CD14-positive monocyte (primary cell): Measurements from ENCODE around the gene SNX2. TPM values are rescaled to one million over a fixed set of nuclear protein-coding genes. Genes with fewer than 3 reads are reported as not detected.

ENCODE experiments used
- DNase-seq, 3 donors: peaks; one replicate each; pipeline ENCODE4 v3.0.0-alpha.2; 2011 to 2022
- H2AFZ ChIP-seq: 2 replicates; pipeline ENCODE4 v1.6.0; 2012; ENCODE audit warnings: mild to moderate bottlenecking, low read depth, low read length, inconsistent platforms; ENCODE audit not compliant: insufficient read depth, poor library complexity, severe bottlenecking
- H3K27ac ChIP-seq, 2 donors: 1 replicate in 1 of 2; 2 replicates in 1 of 2; pipeline ENCODE4 v1.5.1; 2012 to 2013; ENCODE audit warnings: low read length in 2 of 2, control low read depth in 1 of 2, inconsistent platforms in 1 of 2, low read depth in 1 of 2, mild to moderate bottlenecking in 1 of 2
- H3K27me3 ChIP-seq, 2 donors: one replicate each; pipeline versions ENCODE4 v1.6.0 to v1.6.1; 2011 to 2013; ENCODE audit warnings: low read length in 2 of 2; ENCODE audit not compliant: control insufficient read depth in 2 of 2, insufficient read depth in 2 of 2
- H3K36me3 ChIP-seq, 2 donors: replicated peaks in 1 of 2; 1 replicate in 1 of 2; 2 replicates in 1 of 2; pipeline versions ENCODE4 v1.5.1 to v1.6.1; 2012 to 2013; ENCODE audit warnings: low read length in 2 of 2, control low read depth in 1 of 2, inconsistent platforms in 1 of 2, mild to moderate bottlenecking in 1 of 2; ENCODE audit not compliant: insufficient read depth in 2 of 2, control insufficient read depth in 1 of 2
- H3K4me1 ChIP-seq, 2 donors: 1 replicate in 1 of 2; 2 replicates in 1 of 2; pipeline versions ENCODE4 v1.5.1 to v1.6.1; 2012 to 2013; ENCODE audit warnings: low read length in 2 of 2, control low read depth in 1 of 2, inconsistent platforms in 1 of 2, mild to moderate bottlenecking in 1 of 2, moderate library complexity in 1 of 2; ENCODE audit not compliant: insufficient read depth in 2 of 2, control insufficient read depth in 1 of 2
- H3K4me2 ChIP-seq: replicated peaks from 2 replicates; pipeline ENCODE3; 2012; ENCODE audit warnings: low read length, moderate library complexity, mild to moderate bottlenecking; ENCODE audit not compliant: poor library complexity, severe bottlenecking; ENCODE audit errors: extremely low read depth
- H3K4me3 ChIP-seq, 3 experiments: fragments of 200-600 bp in 1 of 3; sonication (generic) in 1 of 3; replicated peaks in 1 of 3; 1 replicate in 2 of 3; 2 replicates in 1 of 3; pipeline ENCODE4 v1.5.1; 2011 to 2013; ENCODE audit warnings: low read length in 3 of 3, mild to moderate bottlenecking in 3 of 3, control low read depth in 2 of 3, low read depth in 2 of 3, inconsistent platforms in 1 of 3, moderate library complexity in 1 of 3
- H3K79me2 ChIP-seq: 2 replicates; pipeline ENCODE4 v1.6.0; 2012; ENCODE audit warnings: mild to moderate bottlenecking, control low read depth, inconsistent platforms, low read length, moderate library complexity; ENCODE audit not compliant: insufficient read depth
- H3K9ac ChIP-seq: 2 replicates; pipeline ENCODE4 v1.6.0; 2017; ENCODE audit warnings: low read length, mild to moderate bottlenecking; ENCODE audit not compliant: insufficient read depth, poor library complexity, severe bottlenecking
- H3K9me3 ChIP-seq, 2 donors: replicated peaks in 1 of 2; 1 replicate in 1 of 2; 2 replicates in 1 of 2; pipeline versions ENCODE4 v1.5.1 to v1.6.1; 2012 to 2013; ENCODE audit warnings: low read length in 2 of 2, control low read depth in 1 of 2; ENCODE audit not compliant: control insufficient read depth in 1 of 2, insufficient read depth in 1 of 2
- H4K20me1 ChIP-seq: 2 replicates; pipeline ENCODE4 v1.6.0; 2012; ENCODE audit warnings: mild to moderate bottlenecking, low read length, control low read depth, moderate library complexity; ENCODE audit not compliant: insufficient read depth
- H3K27ac Mint-ChIP-seq, 7 donors: one replicate each; pipeline ENCODE4 v1.8.0; 2020; ENCODE audit warnings: mild to moderate bottlenecking in 7 of 7, mixed read lengths in 7 of 7, moderate library complexity in 6 of 7, inconsistent platforms in 2 of 7
- H3K27me3 Mint-ChIP-seq, 3 donors: one replicate each; pipeline ENCODE4 v1.8.0; 2021 to 2022; ENCODE audit warnings: low read depth in 3 of 3, mild to moderate bottlenecking in 3 of 3, mixed read lengths in 3 of 3, moderate library complexity in 3 of 3, inconsistent platforms in 1 of 3
- H3K36me3 Mint-ChIP-seq, 2 donors: one replicate each; pipeline ENCODE4 v1.8.0; 2020; ENCODE audit warnings: mixed read lengths in 2 of 2, inconsistent platforms in 1 of 2, mild to moderate bottlenecking in 1 of 2
- H3K4me1 Mint-ChIP-seq: one replicate; pipeline ENCODE4 v1.8.0; 2020; ENCODE audit warnings: mild to moderate bottlenecking, mixed read lengths
- H3K4me3 Mint-ChIP-seq, 2 donors: one replicate each; pipeline ENCODE4 v1.8.0; 2020; ENCODE audit warnings: mild to moderate bottlenecking in 2 of 2, mixed read lengths in 2 of 2, moderate library complexity in 1 of 2
- H3K9me3 Mint-ChIP-seq, 7 donors: one replicate each; pipeline ENCODE4 v1.8.0; 2020 to 2022; ENCODE audit warnings: mixed read lengths in 7 of 7, mild to moderate bottlenecking in 6 of 7, moderate library complexity in 6 of 7, inconsistent platforms in 2 of 7
- CTCF ChIP-seq: fragments of 200-600 bp; IDR thresholded peaks from one replicate; pipeline ENCODE4 v1.8.0; 2022; ENCODE audit warnings: antibody characterized with exemption, mild to moderate bottlenecking
- WGBS: methylation state at CpG from one replicate; pipeline ENCODE4 v1.1.5; 2013; ENCODE audit warnings: missing lambda C conversion rate; ENCODE audit not compliant: insufficient coverage; 5-methylcytosine and 5-hydroxymethylcytosine counted together
- intact Hi-C, 2 donors: fragments of 100-400 bp; cut with micrococcal nuclease; formaldehyde crosslinking; loops; one replicate each; pipeline versions ENCODE4 v1.15.0 to v1.15.1; 2023
- polyA plus RNA-seq, 3 donors: library from polyadenylated mRNA; depleted of rRNA in 1 of 3; unstranded in 2 of 3; stranded (reverse) in 1 of 3; fragments of 300-500 nt in 2 of 3; fragments of >200 nt in 1 of 3; fragmentation: Illumina TruSeq in 2 of 3; gene quantifications; 1 replicate in 2 of 3; 2 replicates in 1 of 3; pipeline ENCODE4 v1.2.3, GENCODE V29; 2012 to 2021

The SNX2 gene
- polyA plus RNA-seq, 3 donors, result 84.6 to 264 (median 263) TPM

- Histone ChIP-seq H3K4me2 (peak overlapping the region; percentile 51), H3K36me3 (no peaks in the 10 kb centered on the region), H3K79me2 (no peaks in the 10 kb centered on the region), H3K4me3 (peak overlapping the region in 1 of 3 experiments; percentile 23), H3K4me1 (peaks cover 17 to 24% of the 10 kb centered on the region in 2 donors), H3K9ac (no peak overlapping the region), H3K27me3 (no peaks in the 10 kb centered on the region), H3K27ac (peak overlapping the region in 1 of 2 donors; percentile 51), H2AFZ (peak overlapping the region; percentile 18), H3K9me3 (peaks cover 0 to 3% of the 10 kb centered on the region in 2 donors), H4K20me1 (no peaks in the 10 kb centered on the region)
- Mint-ChIP-seq H3K27ac (peak overlapping the region; percentile 35 to 90 (median 74)), H3K27me3 (peaks cover 0 to 2% (median 0%) of the 10 kb centered on the region in 3 donors), H3K36me3 (peaks cover 4 to 9% of the 10 kb centered on the region in 2 donors), H3K4me3 (peak overlapping the region in 1 of 2 donors; percentile 87), H3K4me1 (peaks cover 25% of the 10 kb centered on the region), H3K9me3 (peaks cover 0 to 8% (median 3%) of the 10 kb centered on the region in 7 donors)
- peak; percentile 25 to 60 (median 49) for DNase-seq
- no CpG with 5 or more reads among the region's 2 CpGs for WGBS
- intact Hi-C loops, result no loop called here
- no peak for TF ChIP-seq CTCF
Observed at GRCh38 chr5:122877518-122877917, 102.6 kb downstream of the SNX2 start.

GRCh38 chr5:122879076-122879475 lies 104.2 kb downstream of the SNX2 start:
- peaks cover 28% of the 10 kb centered on the region for H3K4me1 Mint-ChIP-seq
- Histone ChIP-seq H3K79me2 (no peaks in the 10 kb centered on the region), H3K27me3 (no peaks in the 10 kb centered on the region), H2AFZ (no peak overlapping the region), H3K4me1 (peaks cover 17 to 20% of the 10 kb centered on the region in 2 donors), H3K27ac (no peak overlapping the region), H4K20me1 (no peaks in the 10 kb centered on the region), H3K4me2 (no peak overlapping the region), H3K9me3 (peaks cover 0 to 3% of the 10 kb centered on the region in 2 donors), H3K4me3 (no peak overlapping the region), H3K9ac (no peak overlapping the region), H3K36me3 (no peaks in the 10 kb centered on the region)
- H3K27ac Mint-ChIP-seq, result no peak overlapping the region
- peaks cover 0 to 2% (median 0%) of the 10 kb centered on the region in 3 donors for H3K27me3 Mint-ChIP-seq
- intact Hi-C loops, result no loop called here
- 100% methylated on average over 1 of the region's 3 CpGs for WGBS
- no peak for DNase-seq
- H3K9me3 Mint-ChIP-seq, result peaks cover 0 to 8% (median 3%) of the 10 kb centered on the region in 7 donors
- peaks cover 4 to 6% of the 10 kb centered on the region in 2 donors for H3K36me3 Mint-ChIP-seq
- no peak for TF ChIP-seq CTCF
- H3K4me3 Mint-ChIP-seq, result no peak overlapping the region

Other genes with a start within 250 kb of the SNX2 start
- gene SNX24, start 70.5 kb downstream of the SNX2 start, polyA plus RNA-seq, result 10 to 100 TPM in 1 of 3 donors, 1 to 10 TPM in 2; 3.5 to 10.6 (median 8.0) TPM